Parathyroid adenoma (tissue), 2 donors: Measurements from ENCODE around the gene HOXA6.

Experiments used
- H2AFZ ChIP-seq: fragments of 300-600 bp; sonication (generic); one replicate; pipeline ENCODE4 v1.7.0; 2017; ENCODE audit warnings: antibody characterized with exemption, mild to moderate bottlenecking
- H3K27ac ChIP-seq: fragments of 300-600 bp; sonication (generic); one replicate; pipeline ENCODE4 v1.7.0; 2017
- H3K27me3 ChIP-seq: fragments of 300-600 bp; sonication (generic); one replicate; pipeline ENCODE4 v1.7.0; 2017; ENCODE audit warnings: low read length; ENCODE audit not compliant: control insufficient read depth, insufficient read depth
- H3K36me3 ChIP-seq: fragments of 300-600 bp; sonication (generic); one replicate; pipeline ENCODE4 v1.7.0; 2017; ENCODE audit warnings: low read length; ENCODE audit not compliant: control insufficient read depth, insufficient read depth
- H3K4me1 ChIP-seq: fragments of 300-600 bp; sonication (generic); one replicate; pipeline ENCODE4 v1.7.0; 2017; ENCODE audit warnings: control low read depth
- H3K4me2 ChIP-seq: fragments of 300-600 bp; sonication (generic); one replicate; pipeline ENCODE4 v1.7.0; 2017; ENCODE audit warnings: low read length
- H3K4me3 ChIP-seq: fragments of 300-600 bp; sonication (generic); one replicate; pipeline ENCODE4 v1.7.0; 2017; ENCODE audit warnings: low read depth, low read length
- H3K79me2 ChIP-seq: fragments of 300-600 bp; sonication (generic); one replicate; pipeline ENCODE4 v1.7.0; 2017; ENCODE audit warnings: control low read depth
- H3K9ac ChIP-seq: fragments of 300-600 bp; sonication (generic); one replicate; pipeline ENCODE4 v1.7.0; 2017; ENCODE audit warnings: mild to moderate bottlenecking
- H3K9me3 ChIP-seq: fragments of 300-600 bp; sonication (generic); one replicate; pipeline ENCODE4 v1.7.0; 2017; ENCODE audit warnings: low read length; ENCODE audit not compliant: control insufficient read depth
- TF ChIP-seq, protein P1 (sequence below): fragments of 300-600 bp; sonication (generic); IDR thresholded peaks from one replicate; pipeline ENCODE4 v1.7.0; 2017; ENCODE audit warnings: antibody characterized with exemption, mild to moderate bottlenecking
- donor health status: primary hyperparathyroidism.

Gene HOXA6

DNA sequence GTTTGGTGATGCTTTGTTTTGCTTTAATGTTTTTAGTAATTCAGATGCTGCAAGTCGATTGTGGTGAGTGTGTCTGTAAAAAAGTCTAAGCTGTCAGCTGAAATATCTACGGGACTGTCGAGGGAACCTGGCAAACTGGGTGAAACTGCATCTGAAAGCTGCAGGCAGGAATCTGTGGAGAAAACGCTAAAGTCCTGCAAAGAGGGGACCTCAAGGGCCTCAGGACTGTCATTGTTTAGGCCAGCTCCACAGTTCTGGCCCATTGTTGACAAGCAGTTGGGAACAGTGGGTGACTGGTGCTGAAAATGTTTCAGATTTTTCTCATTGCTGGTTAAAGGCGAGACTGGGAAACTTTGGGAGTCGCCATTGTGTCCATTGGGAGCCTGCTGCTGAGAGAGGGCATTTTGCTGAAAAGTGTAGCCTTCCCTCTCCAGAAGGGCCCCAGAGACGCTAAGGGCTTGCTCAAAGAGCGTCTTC lies 46.8 kb downstream of the HOXA6 start:
- Histone ChIP-seq H2AFZ (no peak overlapping the region), H3K27me3 (no peaks in the 10 kb centered on the region), H3K9me3 (no peaks in the 10 kb centered on the region), H3K79me2 (no peaks in the 10 kb centered on the region), H3K36me3 (no peaks in the 10 kb centered on the region), H3K9ac (no peak overlapping the region), H3K4me1 (no peaks in the 10 kb centered on the region), H3K4me3 (peak overlapping the region; percentile 97), H3K4me2 (peak overlapping the region; percentile 86), H3K27ac (peak overlapping the region; percentile 36)
- TF ChIP-seq, protein P1, sequence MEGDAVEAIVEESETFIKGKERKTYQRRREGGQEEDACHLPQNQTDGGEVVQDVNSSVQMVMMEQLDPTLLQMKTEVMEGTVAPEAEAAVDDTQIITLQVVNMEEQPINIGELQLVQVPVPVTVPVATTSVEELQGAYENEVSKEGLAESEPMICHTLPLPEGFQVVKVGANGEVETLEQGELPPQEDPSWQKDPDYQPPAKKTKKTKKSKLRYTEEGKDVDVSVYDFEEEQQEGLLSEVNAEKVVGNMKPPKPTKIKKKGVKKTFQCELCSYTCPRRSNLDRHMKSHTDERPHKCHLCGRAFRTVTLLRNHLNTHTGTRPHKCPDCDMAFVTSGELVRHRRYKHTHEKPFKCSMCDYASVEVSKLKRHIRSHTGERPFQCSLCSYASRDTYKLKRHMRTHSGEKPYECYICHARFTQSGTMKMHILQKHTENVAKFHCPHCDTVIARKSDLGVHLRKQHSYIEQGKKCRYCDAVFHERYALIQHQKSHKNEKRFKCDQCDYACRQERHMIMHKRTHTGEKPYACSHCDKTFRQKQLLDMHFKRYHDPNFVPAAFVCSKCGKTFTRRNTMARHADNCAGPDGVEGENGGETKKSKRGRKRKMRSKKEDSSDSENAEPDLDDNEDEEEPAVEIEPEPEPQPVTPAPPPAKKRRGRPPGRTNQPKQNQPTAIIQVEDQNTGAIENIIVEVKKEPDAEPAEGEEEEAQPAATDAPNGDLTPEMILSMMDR, result no peak

DNA sequence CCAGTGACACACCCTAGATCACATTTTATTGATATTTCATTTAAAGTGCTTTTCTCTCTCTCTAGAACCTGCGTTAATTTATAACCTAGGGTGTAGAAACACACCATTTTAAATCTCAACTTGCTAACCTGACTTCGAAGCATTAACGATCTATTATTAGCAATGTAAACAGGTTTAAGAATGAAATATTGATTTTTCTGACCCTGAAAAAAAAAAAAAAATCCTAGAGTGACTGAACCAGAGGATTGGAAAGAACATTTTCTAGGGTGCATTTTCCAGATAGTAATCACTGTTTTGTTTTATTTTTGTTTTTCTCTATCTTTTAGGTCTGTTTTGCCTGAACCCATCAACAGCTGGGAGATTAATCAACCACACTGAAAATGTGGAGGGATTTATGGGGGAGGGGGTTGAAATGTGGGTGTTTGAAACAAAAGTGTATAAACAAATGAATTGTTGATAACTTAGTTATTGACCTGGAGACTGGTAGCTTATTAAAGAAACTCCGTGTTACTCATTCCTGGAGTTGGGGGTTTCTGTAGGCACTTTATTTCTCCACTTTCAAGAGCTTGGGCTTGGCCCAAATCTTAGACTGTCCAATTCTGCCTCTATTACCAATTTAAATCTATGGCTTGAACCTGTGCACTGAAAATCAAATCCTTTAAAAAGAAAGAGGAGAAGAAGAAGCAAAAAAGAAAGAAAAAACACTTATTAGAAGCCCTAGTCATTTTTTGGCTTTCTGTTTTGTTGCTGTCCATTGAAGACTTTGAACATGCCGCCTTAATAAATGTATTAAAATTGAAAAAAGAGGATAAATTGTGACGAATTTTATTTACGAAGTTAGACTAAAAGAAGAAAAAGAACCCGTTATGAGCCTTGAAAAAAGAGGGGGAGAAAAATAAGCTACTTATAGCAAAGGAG lies 47.9 kb downstream of the HOXA6 start:
- Histone ChIP-seq H3K79me2 (no peaks in the 10 kb centered on the region), H3K9ac (no peak overlapping the region), H3K4me3 (peak overlapping the region; percentile 97), H3K36me3 (no peaks in the 10 kb centered on the region), H2AFZ (no peak overlapping the region), H3K4me1 (no peaks in the 10 kb centered on the region), H3K27ac (no peak overlapping the region), H3K27me3 (no peaks in the 10 kb centered on the region), H3K9me3 (no peaks in the 10 kb centered on the region), H3K4me2 (peak overlapping the region; percentile 86)
- TF ChIP-seq, protein P1, result no peak

DNA sequence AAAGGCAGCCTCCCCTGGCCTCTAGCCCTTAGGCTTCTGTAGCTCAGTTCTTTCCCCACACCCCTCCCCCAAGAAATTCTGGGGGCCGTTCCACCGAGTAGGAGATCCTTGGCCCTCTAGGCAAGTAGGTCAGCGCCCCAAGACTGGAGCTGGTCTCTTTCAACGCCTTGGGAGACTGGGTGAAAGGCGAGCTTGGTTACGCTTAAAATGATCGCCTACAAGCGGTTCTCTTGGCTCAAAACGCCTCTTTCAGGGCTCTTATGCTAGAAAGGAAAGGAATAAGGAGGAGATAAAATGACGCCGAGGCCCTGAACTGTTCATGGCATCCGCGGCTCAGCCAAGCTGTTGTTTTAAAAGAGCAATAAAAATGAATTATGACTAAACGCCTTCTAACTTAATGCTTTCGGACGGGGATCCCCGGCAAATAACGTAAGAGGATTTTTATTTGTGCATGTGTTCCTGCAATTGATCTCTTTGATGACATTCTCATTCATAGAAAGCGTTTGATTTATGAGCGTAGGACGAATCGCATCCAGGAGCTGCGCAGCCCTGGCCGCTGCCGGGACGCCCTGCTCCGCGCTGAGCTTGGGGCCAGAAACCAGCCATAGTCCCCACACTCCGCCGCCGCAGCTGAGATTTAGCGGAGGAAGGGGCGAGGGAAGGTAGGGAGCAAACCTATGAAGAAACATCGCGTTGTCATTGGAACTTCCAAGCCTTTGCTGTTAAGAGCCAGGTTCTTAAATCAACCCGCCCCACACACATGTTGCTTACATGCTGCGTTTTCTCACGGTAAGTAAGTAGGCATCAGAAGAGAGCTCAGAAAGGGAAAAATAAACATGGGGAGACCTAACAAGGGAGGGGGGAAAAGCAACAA lies 48.8 kb downstream of the HOXA6 start:
- H3K4me3 ChIP-seq, result peak overlapping the region; percentile 97

DNA sequence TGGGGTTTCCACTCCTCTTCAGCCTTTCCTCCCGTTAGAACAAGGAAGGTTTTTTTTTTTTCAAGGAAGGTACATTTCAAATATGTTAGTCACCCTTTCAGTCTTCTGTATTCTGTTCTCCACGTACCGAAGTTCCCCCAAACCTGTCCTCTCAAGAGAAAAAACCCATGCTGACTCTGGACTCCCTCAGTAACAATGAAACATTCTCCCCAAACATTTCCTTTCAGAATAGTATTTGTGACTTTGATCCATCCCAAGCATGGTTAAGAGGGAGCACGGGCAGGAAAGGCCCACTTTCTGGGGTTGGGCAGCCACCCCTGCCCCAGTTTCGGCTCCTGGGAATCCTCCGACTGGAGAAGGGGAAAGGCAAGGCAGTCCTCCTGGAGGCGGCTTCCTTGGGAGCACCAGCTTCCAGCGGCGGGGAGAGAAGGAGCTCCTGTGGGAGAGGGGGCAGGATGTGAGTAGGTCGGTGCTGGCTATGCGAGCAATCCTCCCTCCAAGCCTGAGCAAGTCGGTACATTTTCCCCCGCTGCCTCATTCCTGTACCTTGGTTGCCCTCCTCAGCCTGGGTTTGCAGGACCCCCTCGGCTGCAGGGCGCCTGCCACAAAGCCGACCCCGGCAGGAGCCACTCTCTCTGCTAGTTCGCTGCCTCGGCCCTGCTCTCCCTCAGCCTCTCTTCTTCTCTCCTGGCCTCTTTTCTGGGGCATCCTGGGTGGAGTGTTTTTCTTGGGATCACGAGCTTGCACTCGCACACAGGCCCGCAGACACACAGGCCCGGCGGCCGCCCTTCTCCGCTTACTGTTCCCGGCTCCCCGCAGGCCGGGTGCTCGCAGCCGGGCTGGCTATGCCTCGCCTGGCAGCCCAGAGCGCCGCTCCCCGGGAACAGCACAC lies 49.6 kb downstream of the HOXA6 start:
- H3K4me3 ChIP-seq, result peak overlapping the region; percentile 97
- no peaks in the 10 kb centered on the region for H3K36me3 ChIP-seq
- H3K9me3 ChIP-seq, result no peaks in the 10 kb centered on the region
- H3K27me3 ChIP-seq, result no peaks in the 10 kb centered on the region
- TF ChIP-seq, protein P1, result no peak
- no peaks in the 10 kb centered on the region for H3K79me2 ChIP-seq
- no peak overlapping the region for H2AFZ ChIP-seq
- H3K9ac ChIP-seq, result no peak overlapping the region
- H3K4me1 ChIP-seq, result no peaks in the 10 kb centered on the region
- peak overlapping the region; percentile 86 for H3K4me2 ChIP-seq
- H3K27ac ChIP-seq, result no peak overlapping the region

More for the DNA sequence above, 48.8 kb downstream of the HOXA6 start:
- Histone ChIP-seq H3K4me1 (no peaks in the 10 kb centered on the region), H2AFZ (no peak overlapping the region), H3K27ac (peak overlapping the region; percentile 24), H3K36me3 (no peaks in the 10 kb centered on the region), H3K9me3 (no peaks in the 10 kb centered on the region), H3K79me2 (no peaks in the 10 kb centered on the region), H3K4me2 (peak overlapping the region; percentile 86), H3K27me3 (no peaks in the 10 kb centered on the region), H3K9ac (no peak overlapping the region)
- TF ChIP-seq, protein P1, result no peak
